Transverse colon (tissue), 4 donors: ENCODE data around the gene KLK7. TPM values are rescaled to one million over a fixed set of nuclear protein-coding genes. Genes with fewer than 3 reads are reported as not detected.
"Not testable (repeated sequence)": the region's sequence is repeated elsewhere in the genome, so short reads cannot be mapped to it uniquely, and the experiment has no call there.

Source experiments
- DNase-seq: peaks from one replicate; pipeline ENCODE4 v3.0.0-alpha.2; 2019
- H3K27ac ChIP-seq, 4 donors: fragments of 200-600 bp; sonication (generic); 2 replicates each; pipeline ENCODE4 v1.5.1; 2016 to 2018; ENCODE audit warnings: inconsistent platforms in 4 of 4
- H3K27me3 ChIP-seq: fragments of 200-600 bp; sonication (generic); 2 replicates; pipeline ENCODE4 v1.5.1; 2017; ENCODE audit warnings: inconsistent platforms
- H3K36me3 ChIP-seq, 4 donors: fragments of 200-600 bp; sonication (generic); 2 replicates each; pipeline ENCODE4 v1.5.1; 2017 to 2019; ENCODE audit warnings: inconsistent platforms in 4 of 4
- H3K4me1 ChIP-seq, 4 donors: fragments of 200-600 bp; sonication (generic); 2 replicates each; pipeline ENCODE4 v1.5.1; 2017 to 2020; ENCODE audit warnings: inconsistent platforms in 4 of 4
- H3K4me3 ChIP-seq, 4 donors: fragments of 200-600 bp; sonication (generic); 1 replicate in 1 of 4; 2 replicates in 3 of 4; pipeline versions ENCODE4 v1.5.1 to v1.6.1; 2017 to 2019; ENCODE audit warnings: inconsistent platforms in 4 of 4
- H3K9me3 ChIP-seq, 2 donors: fragments of 200-600 bp; sonication (generic); 2 replicates each; pipeline ENCODE4 v1.5.1; 2017 to 2019; ENCODE audit warnings: inconsistent platforms in 2 of 2
- CTCF ChIP-seq, 5 experiments: fragments of 200-600 bp in 3 of 5; fragments of 450-650 bp in 2 of 5; sonication (generic) in 3 of 5; IDR thresholded peaks; 1 replicate in 2 of 5; 2 replicates in 3 of 5; pipeline ENCODE4 v1.5.1; 2016 to 2017; ENCODE audit warnings: antibody characterized with exemption in 5 of 5, inconsistent platforms in 3 of 5, mild to moderate bottlenecking in 2 of 5, moderate library complexity in 1 of 5
- EP300 ChIP-seq: sonication (generic); formaldehyde crosslinking; IDR thresholded peaks from one replicate; pipeline ENCODE4 v1.6.1; 2017; ENCODE audit warnings: antibody characterized with exemption, low read depth
- POLR2A ChIP-seq: fragments of 450-650 bp; IDR thresholded peaks from one replicate; pipeline ENCODE4 v1.6.1; 2016; ENCODE audit warnings: antibody characterized with exemption, mild to moderate bottlenecking, moderate library complexity
- POLR2AphosphoS5 ChIP-seq, 3 donors: sonication (generic); formaldehyde crosslinking; IDR thresholded peaks; one replicate each; pipeline ENCODE4 v1.6.1; 2016; ENCODE audit warnings: antibody characterized with exemption in 3 of 3
- WGBS, 2 donors: methylation state at CpG; one replicate each; pipeline ENCODE4 v1.1.5; 2018; ENCODE audit warnings: low coverage in 1 of 2; 5-methylcytosine and 5-hydroxymethylcytosine counted together
- in situ Hi-C, 4 donors: fragments of 200-750 bp; cut with MboI; loops; one replicate each; pipeline versions ENCODE4 v1.15.0 to v1.15.1; 2017; ENCODE audit warnings: low sequenced_read_pairs in 3 of 4, low pct_ligation_motif_present in 1 of 4, low pct_unique_long_range_greater_than_20kb in 1 of 4
- intact Hi-C: fragments of 100-400 bp; cut with DNase I; formaldehyde crosslinking; loops from one replicate; pipeline ENCODE4 v1.15.1; 2023; ENCODE audit warnings: low total_unique reads
- total RNA-seq, 4 donors: library from RNA; depleted of rRNA; stranded (reverse); fragments of >200 nt; gene quantifications; one replicate each; pipeline ENCODE4 v1.1.0, GENCODE V29; 2016

Gene KLK7
- total RNA-seq, 4 donors from 2014 or later = not detected

- no peak overlapping the region for H3K27ac ChIP-seq
- H3K27me3 ChIP-seq = peaks cover 19% of the 10 kb centered on the region
- H3K4me1 ChIP-seq = no peaks in the 10 kb centered on the region
- TF ChIP-seq POLR2A (no peak), POLR2AphosphoS5 (IDR thresholded peaks at IDR 0.05) (no peak)
- H3K36me3 ChIP-seq = no peaks in the 10 kb centered on the region
- no peak overlapping the region for H3K4me3 ChIP-seq
- no peak for DNase-seq
- intact Hi-C loops = no loop called here
- H3K9me3 ChIP-seq = no peaks in the 10 kb centered on the region
- in situ Hi-C loops = no loop called here
- 69 to 80% methylated on average over 1 to 4 of the region's 4 CpGs for WGBS, 2 donors
Measured at GRCh38 chr19:50977626-50978025, 6.1 kb downstream of the KLK7 start.

GRCh38 chr19:50975766-50976165 is 8.0 kb downstream of the KLK7 start:
- no peak for TF ChIP-seq POLR2A
- no peak for TF ChIP-seq EP300
- TF ChIP-seq POLR2AphosphoS5 (IDR thresholded peaks at IDR 0.05) = no peak
- Histone ChIP-seq H3K27ac (no peak overlapping the region), H3K4me1 (no peaks in the 10 kb centered on the region), H3K27me3 (peaks cover 29% of the 10 kb centered on the region), H3K4me3 (no peak overlapping the region), H3K9me3 (no peaks in the 10 kb centered on the region), H3K36me3 (no peaks in the 10 kb centered on the region)
- intact Hi-C loops (no loop called here), in situ Hi-C loops (no loop called here)
- no peak for DNase-seq
- WGBS, 2 donors = 5 to 10% methylated on average over 4 to 8 of the region's 8 CpGs

GRCh38 chr19:50974702-50975556 is 8.8 kb downstream of the KLK7 start:
- in situ Hi-C loops = no loop called here
- intact Hi-C loops = no loop called here
- WGBS, 2 donors = 29% methylated on average over 2 of the region's 9 CpGs; no CpG with 5 or more reads in 1 of the 2 donors

GRCh38 chr19:50972795-50973376 is 10.8 kb downstream of the KLK7 start:
- H3K27ac ChIP-seq = no peak overlapping the region
- H3K36me3 ChIP-seq = no peaks in the 10 kb centered on the region
- no peak for DNase-seq
- in situ Hi-C loops = no loop called here
- no peaks in the 10 kb centered on the region for H3K9me3 ChIP-seq
- WGBS, 2 donors = 69 to 100% methylated on average over 1 to 9 of the region's 9 CpGs
- H3K27me3 ChIP-seq = peaks cover 33% of the 10 kb centered on the region
- no peak overlapping the region for H3K4me3 ChIP-seq
- intact Hi-C loops = no loop called here
- TF ChIP-seq EP300 (no peak), CTCF (IDR thresholded peaks at IDR 0.05) (no peak), POLR2A (no peak), POLR2AphosphoS5 (IDR thresholded peaks at IDR 0.05) (no peak)
- no peaks in the 10 kb centered on the region for H3K4me1 ChIP-seq

More at GRCh38 chr19:50974702-50975556, 8.8 kb downstream of the KLK7 start:
- no peaks in the 10 kb centered on the region for H3K9me3 ChIP-seq
- TF ChIP-seq POLR2A = no peak
- TF ChIP-seq EP300 = no peak
- TF ChIP-seq POLR2AphosphoS5 (IDR thresholded peaks at IDR 0.05) = no peak
- TF ChIP-seq CTCF (IDR thresholded peaks at IDR 0.05) = no peak
- no peaks in the 10 kb centered on the region for H3K36me3 ChIP-seq
- no peak overlapping the region for H3K27ac ChIP-seq
- peaks cover 25% of the 10 kb centered on the region for H3K27me3 ChIP-seq
- no peak overlapping the region for H3K4me3 ChIP-seq
- no peaks in the 10 kb centered on the region for H3K4me1 ChIP-seq
- DNase-seq = no peak

GRCh38 chr19:50969810-50970209 is 13.9 kb downstream of the KLK7 start:
- H3K4me1 ChIP-seq, H3K27ac ChIP-seq, H3K36me3 ChIP-seq, in situ Hi-C loops, H3K9me3 ChIP-seq, DNase-seq, intact Hi-C loops, H3K4me3 ChIP-seq: not testable (repeated sequence)
- 71 to 81% methylated on average over 3 of the region's 3 CpGs for WGBS, 2 donors
- H3K27me3 ChIP-seq = peaks cover 46% of the 10 kb centered on the region
